GM12872 (cell line): ENCODE measurements around the gene LAX1.

Experiments used
- CTCF ChIP-seq: IDR thresholded peaks from 3 replicates; pipeline ENCODE4 v1.5.1; 2011; ENCODE audit warnings: low read depth, mild to moderate bottlenecking, low read length, moderate library complexity; ENCODE audit not compliant: insufficient read depth

LAX1 gene

GRCh38 chr1:203777596-203777995 lies 12.6 kb downstream of the LAX1 start:
- TF ChIP-seq CTCF = no peak

- TF ChIP-seq CTCF = no peak
Measured at GRCh38 chr1:203778146-203778545, 13.2 kb downstream of the LAX1 start.

- no peak for TF ChIP-seq CTCF
Measured at GRCh38 chr1:203778789-203779188, 13.8 kb downstream of the LAX1 start.

GRCh38 chr1:203781962-203782361 lies 17.0 kb downstream of the LAX1 start:
- no peak for TF ChIP-seq CTCF

- TF ChIP-seq CTCF = no peak
Measured at GRCh38 chr1:203789966-203790365, 25.0 kb downstream of the LAX1 start.

- TF ChIP-seq CTCF = no peak
Measured at GRCh38 chr1:203791498-203791897, 26.5 kb downstream of the LAX1 start.

GRCh38 chr1:203792486-203792885 lies 27.5 kb downstream of the LAX1 start:
- TF ChIP-seq CTCF = no peak
